ENCODE measurements around the gene ELF3. TPM values are rescaled to one million over a fixed set of nuclear protein-coding genes. Genes with fewer than 3 reads are reported as not detected.

The ELF3 gene
- total and polyA plus RNA-seq, 2 of the 13 experiments (the other 11 are each of a cell fraction or from before 2014, with no cell fraction given): 11.5 to 55.1 TPM

DNA sequence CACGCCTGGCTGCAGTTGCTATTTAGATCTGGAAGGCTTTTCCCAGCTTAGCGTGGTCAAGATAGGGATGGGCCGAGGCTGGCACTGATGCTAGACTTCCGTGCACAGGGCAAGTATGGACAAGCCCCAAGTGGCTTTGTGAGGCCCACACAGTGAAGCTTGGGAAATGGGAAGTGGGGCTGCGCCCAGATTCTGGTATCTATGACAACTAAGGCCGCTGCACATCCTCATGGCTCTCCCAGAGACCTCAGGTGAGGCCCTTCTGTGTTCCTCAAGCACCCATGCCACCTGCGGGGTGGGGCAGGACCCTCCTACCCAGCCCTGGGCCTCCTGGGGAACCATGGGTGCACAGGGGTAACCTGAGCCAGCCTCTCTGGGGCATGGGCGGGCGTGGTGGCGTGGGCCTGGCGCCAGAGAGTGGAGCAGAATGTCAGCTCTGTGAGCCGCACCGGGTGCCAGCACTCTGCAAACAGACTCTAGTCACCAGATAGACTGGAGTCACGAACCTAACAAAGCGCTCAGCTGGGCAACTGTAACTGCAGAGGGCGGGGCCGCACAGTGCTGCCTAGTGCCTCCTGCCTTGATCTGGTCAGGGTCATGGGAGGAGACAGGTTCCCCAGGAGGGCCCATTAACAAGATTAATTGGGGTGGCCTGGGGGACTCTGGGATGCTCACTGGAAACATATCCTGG lies 46.4 kb downstream of the ELF3 start (continued):
- TF ChIP-seq ZNF646 (CRISPR knock-in tag; IDR thresholded peaks at IDR 0.05) (no peak), ISX (CRISPR knock-in tag; conservative IDR thresholded peaks at IDR 0.05) (no peak), ZNF777 (CRISPR knock-in tag; IDR thresholded peaks at IDR 0.05) (no peak), CHD2 (IDR thresholded peaks at IDR 0.05; ENCODE audit: low read depth, low read length) (no peak), FOSL2 (CRISPR knock-in tag; IDR thresholded peaks at IDR 0.05) (peak; percentile 35; the same call in 1 of the 2 replicates), PHF20 (CRISPR knock-in tag; IDR thresholded peaks at IDR 0.05) (no peak), ZNF33B (CRISPR knock-in tag; IDR thresholded peaks at IDR 0.05) (no peak), ATM (IDR thresholded peaks at IDR 0.05; ENCODE audit: borderline replicate concordance) (no peak), HMGA1 (CRISPR knock-in tag; conservative IDR thresholded peaks at IDR 0.05) (no peak), E2F2 (CRISPR knock-in tag; IDR thresholded peaks at IDR 0.05; ENCODE audit: borderline replicate concordance) (no peak), CENPBD1 (CRISPR knock-in tag; IDR thresholded peaks at IDR 0.05; ENCODE audit: borderline replicate concordance, low read depth) (no peak), ZNF790 (CRISPR knock-in tag; IDR thresholded peaks at IDR 0.05; ENCODE audit: borderline replicate concordance) (no peak), HINFP (CRISPR knock-in tag; IDR thresholded peaks at IDR 0.05; ENCODE audit: low read depth) (no peak), XBP1 (CRISPR knock-in tag; IDR thresholded peaks at IDR 0.05) (no peak)
- TF ChIP-seq, protein P1, sequence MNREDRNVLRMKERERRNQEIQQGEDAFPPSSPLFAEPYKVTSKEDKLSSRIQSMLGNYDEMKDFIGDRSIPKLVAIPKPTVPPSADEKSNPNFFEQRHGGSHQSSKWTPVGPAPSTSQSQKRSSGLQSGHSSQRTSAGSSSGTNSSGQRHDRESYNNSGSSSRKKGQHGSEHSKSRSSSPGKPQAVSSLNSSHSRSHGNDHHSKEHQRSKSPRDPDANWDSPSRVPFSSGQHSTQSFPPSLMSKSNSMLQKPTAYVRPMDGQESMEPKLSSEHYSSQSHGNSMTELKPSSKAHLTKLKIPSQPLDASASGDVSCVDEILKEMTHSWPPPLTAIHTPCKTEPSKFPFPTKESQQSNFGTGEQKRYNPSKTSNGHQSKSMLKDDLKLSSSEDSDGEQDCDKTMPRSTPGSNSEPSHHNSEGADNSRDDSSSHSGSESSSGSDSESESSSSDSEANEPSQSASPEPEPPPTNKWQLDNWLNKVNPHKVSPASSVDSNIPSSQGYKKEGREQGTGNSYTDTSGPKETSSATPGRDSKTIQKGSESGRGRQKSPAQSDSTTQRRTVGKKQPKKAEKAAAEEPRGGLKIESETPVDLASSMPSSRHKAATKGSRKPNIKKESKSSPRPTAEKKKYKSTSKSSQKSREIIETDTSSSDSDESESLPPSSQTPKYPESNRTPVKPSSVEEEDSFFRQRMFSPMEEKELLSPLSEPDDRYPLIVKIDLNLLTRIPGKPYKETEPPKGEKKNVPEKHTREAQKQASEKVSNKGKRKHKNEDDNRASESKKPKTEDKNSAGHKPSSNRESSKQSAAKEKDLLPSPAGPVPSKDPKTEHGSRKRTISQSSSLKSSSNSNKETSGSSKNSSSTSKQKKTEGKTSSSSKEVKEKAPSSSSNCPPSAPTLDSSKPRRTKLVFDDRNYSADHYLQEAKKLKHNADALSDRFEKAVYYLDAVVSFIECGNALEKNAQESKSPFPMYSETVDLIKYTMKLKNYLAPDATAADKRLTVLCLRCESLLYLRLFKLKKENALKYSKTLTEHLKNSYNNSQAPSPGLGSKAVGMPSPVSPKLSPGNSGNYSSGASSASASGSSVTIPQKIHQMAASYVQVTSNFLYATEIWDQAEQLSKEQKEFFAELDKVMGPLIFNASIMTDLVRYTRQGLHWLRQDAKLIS (CRISPR knock-in tag; IDR thresholded peaks at IDR 0.05): no peak
